IPS-20b (cell line): Measurements from ENCODE around the gene ITPKB.

Source experiments
- H3K27ac ChIP-seq: one replicate; pipeline ENCODE4 v1.5.1; 2013; ENCODE audit warnings: low read length
- H3K27me3 ChIP-seq: 2 replicates; pipeline ENCODE4 v1.6.1; 2013; ENCODE audit warnings: mild to moderate bottlenecking, low read length, inconsistent platforms; ENCODE audit not compliant: insufficient read depth
- H3K36me3 ChIP-seq: 2 replicates; pipeline ENCODE4 v1.6.1; 2013; ENCODE audit warnings: low read depth, mild to moderate bottlenecking, inconsistent platforms, low read length, moderate library complexity; ENCODE audit not compliant: insufficient read depth
- H3K4me1 ChIP-seq: 2 replicates; pipeline ENCODE4 v1.6.1; 2013; ENCODE audit warnings: mild to moderate bottlenecking, control low read depth, inconsistent platforms, low read length, moderate library complexity; ENCODE audit not compliant: insufficient read depth
- H3K4me3 ChIP-seq: 2 replicates; pipeline ENCODE4 v1.5.1; 2013; ENCODE audit warnings: mild to moderate bottlenecking, low read length, inconsistent platforms
- H3K9ac ChIP-seq: 2 replicates; pipeline ENCODE4 v1.6.1; 2013; ENCODE audit warnings: low read depth, mild to moderate bottlenecking, inconsistent platforms, low read length, moderate library complexity
- H3K9me3 ChIP-seq: 2 replicates; pipeline ENCODE4 v1.6.1; 2013; ENCODE audit warnings: mild to moderate bottlenecking, low read depth, low read length, inconsistent platforms; ENCODE audit not compliant: insufficient read depth

Gene ITPKB

DNA sequence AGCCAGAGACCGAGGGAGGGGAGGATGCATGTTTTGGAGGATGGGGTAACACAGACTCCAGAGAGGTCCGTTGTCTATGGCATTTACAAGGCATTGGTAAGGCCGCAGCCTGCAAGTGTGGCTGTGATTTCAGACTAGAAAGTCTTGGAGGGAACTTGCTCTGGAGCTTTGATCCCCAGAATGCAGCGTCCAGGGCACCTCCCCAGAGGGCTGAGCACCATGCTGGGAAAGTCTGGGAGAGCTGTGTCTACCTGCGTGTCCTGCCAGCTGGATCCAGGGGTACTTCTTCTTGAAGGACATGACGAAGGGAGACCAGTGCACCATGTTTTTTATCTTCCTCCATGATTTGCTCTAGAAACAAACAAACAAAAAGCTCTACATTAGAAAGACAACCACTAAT, 90.7 kb downstream of the ITPKB start:
- peaks cover 8% of the 10 kb centered on the region; the same call in 1 of the 2 replicates for H3K4me1 ChIP-seq

DNA sequence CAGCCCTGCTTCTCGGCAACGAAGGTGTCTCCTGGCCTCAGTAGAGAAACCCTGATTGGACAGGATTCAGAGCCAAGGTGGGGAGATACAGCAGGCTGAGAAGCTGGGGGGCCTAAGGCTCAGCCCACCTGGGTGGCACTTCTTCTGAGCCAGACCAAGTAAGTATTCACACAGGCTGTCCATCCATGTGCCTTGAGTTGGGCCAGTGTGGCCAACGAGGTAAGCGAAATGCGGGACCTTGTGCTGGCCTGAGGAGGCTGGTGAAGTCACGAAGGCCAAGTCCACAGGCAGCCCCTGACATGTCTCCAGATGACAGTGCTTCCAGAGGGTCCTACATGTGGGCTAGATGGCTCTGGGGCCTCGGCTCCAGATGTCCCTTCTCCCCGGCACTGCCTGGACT, 91.4 kb downstream of the ITPKB start:
- no peaks in the 10 kb centered on the region for H3K36me3 ChIP-seq
- H3K9me3 ChIP-seq: no peaks in the 10 kb centered on the region
- peaks cover 6% of the 10 kb centered on the region; the same call in 1 of the 2 replicates for H3K4me1 ChIP-seq
- no peak overlapping the region for H3K4me3 ChIP-seq
- no peaks in the 10 kb centered on the region for H3K27me3 ChIP-seq
- H3K9ac ChIP-seq: no peak overlapping the region
- H3K27ac ChIP-seq: no peak overlapping the region

More for the DNA sequence above, 90.7 kb downstream of the ITPKB start:
- Histone ChIP-seq H3K4me3 (no peak overlapping the region), H3K36me3 (no peaks in the 10 kb centered on the region), H3K27me3 (no peaks in the 10 kb centered on the region), H3K27ac (no peak overlapping the region), H3K9me3 (no peaks in the 10 kb centered on the region), H3K9ac (no peak overlapping the region)

DNA sequence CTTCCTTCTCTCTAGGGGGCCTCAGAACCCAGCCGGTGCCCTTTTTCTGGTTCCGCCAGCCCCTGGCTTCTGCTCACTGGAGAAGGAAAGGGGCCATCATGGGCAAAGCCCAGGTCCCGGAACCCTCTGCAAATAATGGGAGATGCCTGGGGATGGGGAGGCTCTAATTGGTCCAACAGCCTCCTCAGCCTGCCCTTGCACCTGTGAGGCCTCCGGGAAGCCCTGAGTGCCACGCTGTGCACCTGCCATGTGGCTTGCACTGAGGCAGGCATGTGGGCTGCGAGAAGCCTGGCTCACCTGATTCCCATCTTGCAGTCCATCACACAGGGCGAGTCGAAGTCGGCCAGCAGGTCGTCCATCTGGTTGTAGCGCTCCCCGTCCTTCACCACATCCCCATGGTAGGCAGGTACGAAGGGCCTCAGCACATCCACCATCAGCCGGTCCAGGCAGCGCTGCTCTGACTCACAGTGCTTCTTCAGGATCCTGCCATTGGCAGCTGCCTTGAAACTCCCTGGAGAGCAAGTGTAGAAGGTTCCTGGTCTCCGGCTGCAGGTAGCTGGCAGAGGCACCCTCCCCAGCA, 92.1 kb downstream of the ITPKB start:
- H3K27ac ChIP-seq: no peak overlapping the region
- peaks cover 6% of the 10 kb centered on the region; the same call in 1 of the 2 replicates for H3K4me1 ChIP-seq
- no peak overlapping the region for H3K4me3 ChIP-seq
- H3K36me3 ChIP-seq: no peaks in the 10 kb centered on the region
- H3K9me3 ChIP-seq: no peaks in the 10 kb centered on the region
- no peaks in the 10 kb centered on the region for H3K27me3 ChIP-seq
- H3K9ac ChIP-seq: no peak overlapping the region

DNA sequence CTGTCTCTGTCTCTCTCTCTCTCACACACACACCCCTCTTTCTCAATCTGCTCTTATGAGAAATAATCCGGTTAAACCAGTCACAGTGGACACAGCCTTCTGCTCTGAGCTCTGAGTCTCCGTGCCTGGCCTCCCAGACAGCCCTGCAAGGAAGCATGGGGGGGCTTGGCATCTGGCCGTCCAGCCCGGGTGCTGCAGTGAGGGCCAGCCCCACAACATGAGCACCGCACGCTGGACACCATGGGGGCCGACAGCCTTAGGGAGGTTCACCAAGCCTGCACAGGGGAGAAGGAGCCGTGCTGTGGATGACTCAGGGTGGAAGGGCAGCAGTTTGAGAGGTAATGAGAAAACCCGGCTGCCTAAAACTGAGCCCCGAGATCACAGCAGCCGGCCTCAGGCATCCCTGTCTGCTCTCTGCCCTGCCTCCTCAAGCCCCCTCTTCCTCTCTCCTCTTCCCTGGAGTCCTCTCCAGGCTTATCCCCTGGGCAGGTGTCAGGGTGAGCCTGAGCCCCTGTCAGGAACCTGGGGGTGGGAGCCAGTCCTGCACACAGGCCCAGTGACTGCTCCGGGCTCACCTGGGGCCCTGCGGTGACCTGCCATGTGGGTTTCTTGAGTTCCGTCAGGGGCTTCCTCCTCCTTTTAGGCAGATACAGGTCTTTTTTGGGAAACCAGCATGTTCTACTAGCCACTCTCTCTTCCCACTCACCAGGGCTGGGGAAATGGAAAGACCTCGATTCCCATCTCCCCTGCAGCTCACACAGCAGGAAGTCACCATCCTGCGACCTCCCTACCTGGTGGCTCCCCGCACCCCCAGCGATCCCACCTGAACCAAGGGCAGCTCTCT, 92.8 kb downstream of the ITPKB start:
- Histone ChIP-seq H3K4me3 (no peak overlapping the region), H3K27ac (no peak overlapping the region), H3K9ac (no peak overlapping the region), H3K27me3 (no peaks in the 10 kb centered on the region), H3K9me3 (no peaks in the 10 kb centered on the region), H3K36me3 (no peaks in the 10 kb centered on the region), H3K4me1 (peaks cover 6% of the 10 kb centered on the region; the same call in 1 of the 2 replicates)

DNA sequence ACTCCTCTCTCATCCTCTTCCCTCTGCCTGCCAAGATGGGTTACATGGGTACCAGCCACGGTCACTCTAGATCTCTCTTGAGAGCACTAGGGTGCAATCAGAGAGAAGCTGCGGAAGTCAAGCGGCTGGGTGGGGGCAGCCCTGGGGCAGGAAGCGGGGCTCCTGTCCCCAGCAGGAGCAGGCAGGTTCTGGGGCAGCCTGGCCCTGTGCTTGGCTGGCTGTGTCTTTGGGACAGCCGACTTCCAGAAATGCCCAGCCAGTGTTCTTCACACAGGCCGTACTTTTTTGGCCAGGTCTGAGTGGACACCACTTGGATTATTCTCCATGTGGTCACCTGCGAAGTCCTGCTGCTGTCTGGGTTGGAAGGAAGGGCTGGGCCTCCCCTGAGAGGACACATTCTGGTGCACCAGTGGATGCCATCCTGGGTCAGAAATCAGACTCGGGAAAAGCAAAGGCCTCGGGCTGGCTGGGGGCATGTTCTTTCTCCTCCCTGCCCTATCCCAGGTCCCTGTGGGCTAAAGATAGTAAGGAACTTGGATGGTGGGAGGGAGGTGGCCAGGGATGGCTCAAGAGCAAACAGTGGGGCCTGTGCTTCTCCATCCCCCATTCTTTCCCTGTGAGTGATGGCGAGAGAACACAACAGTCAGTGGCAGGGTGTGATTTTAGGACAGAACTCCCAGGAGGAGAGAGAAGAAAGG, 93.7 kb downstream of the ITPKB start:
- Histone ChIP-seq H3K4me3 (no peak overlapping the region), H3K4me1 (peaks cover 5% of the 10 kb centered on the region; the same call in 1 of the 2 replicates), H3K9ac (no peak overlapping the region), H3K27me3 (no peaks in the 10 kb centered on the region), H3K27ac (no peak overlapping the region), H3K36me3 (no peaks in the 10 kb centered on the region), H3K9me3 (no peaks in the 10 kb centered on the region)

DNA sequence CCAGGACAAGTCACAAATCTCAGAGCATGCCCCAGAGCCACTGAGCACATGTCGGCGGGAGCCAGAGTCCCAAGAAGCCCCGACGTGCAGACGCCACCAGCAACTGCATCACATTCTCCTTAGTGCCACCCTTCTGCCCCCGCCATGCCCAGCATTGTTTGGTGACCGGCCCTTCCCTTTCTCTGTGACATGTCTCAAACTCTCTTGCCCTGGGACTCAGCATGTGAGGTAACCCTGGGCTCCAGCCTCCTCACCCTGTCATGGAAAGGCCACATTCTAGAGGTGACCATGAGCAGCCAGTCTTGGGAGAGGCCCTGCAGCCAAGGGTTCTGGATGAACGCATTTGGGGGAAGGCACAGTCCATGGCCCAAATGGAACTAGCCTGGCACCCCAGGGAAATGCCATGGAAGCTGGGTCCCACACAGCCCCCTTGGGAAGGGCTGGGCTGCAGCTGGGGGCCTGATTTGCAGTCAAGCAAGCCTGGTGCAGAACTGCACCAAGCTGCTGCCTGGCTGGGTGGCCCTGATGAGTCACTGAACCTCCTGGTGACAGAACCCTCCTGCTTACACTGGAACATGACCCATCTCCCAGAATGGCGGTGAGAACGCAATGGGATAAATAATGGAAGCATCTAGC, 94.4 kb downstream of the ITPKB start:
- Histone ChIP-seq H3K4me3 (no peak overlapping the region), H3K36me3 (no peaks in the 10 kb centered on the region), H3K27me3 (no peaks in the 10 kb centered on the region), H3K9me3 (no peaks in the 10 kb centered on the region), H3K4me1 (no peaks in the 10 kb centered on the region), H3K9ac (no peak overlapping the region), H3K27ac (no peak overlapping the region)

DNA sequence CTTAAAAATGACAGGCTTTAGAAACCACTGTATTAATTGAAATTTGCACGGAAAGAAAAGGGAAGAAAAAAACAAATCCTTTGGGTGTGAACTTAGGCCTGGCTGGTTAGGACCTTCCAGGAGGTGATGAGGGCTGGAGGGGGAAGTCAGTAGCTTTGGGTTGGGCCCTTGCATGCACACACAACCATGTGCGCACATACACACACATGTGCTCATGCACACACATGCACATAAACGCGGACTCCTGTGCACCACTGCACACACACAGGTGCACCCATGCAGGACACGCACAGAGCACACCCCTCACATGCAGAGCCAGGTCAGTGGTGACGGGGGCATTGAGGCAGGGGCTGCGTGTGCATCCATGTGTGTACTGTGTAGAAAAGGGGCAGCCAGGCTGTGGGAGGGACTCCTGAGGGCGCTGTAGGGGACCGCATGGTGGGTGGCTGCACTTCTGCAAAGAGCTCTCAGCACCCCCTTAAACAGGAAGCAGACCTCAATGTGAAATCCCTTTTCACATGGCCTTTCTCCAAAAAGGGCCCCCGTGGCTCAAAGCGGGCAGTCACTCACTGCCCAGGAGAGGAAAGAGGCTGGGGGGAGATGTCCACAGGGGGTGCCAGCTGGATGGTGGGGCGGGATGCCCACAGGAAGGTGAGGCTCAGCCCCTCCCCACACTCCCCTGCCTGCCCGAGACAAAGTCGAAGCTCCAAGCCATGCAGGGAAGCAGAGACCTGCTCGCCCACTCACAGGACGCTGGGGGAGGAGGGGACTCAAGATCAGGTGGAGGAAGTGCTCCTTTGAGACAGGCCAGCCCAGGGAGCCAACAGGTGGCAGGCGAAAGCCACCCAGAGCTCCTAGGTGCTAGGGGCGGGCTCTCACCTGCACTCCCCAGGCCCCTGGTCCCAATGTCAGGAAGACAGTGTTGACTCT, 95.2 kb downstream of the ITPKB start:
- no peak overlapping the region for H3K4me3 ChIP-seq
- H3K27me3 ChIP-seq: no peaks in the 10 kb centered on the region
- no peaks in the 10 kb centered on the region for H3K4me1 ChIP-seq
- H3K36me3 ChIP-seq: no peaks in the 10 kb centered on the region
- H3K9me3 ChIP-seq: no peaks in the 10 kb centered on the region
- H3K9ac ChIP-seq: no peak overlapping the region
- no peak overlapping the region for H3K27ac ChIP-seq

DNA sequence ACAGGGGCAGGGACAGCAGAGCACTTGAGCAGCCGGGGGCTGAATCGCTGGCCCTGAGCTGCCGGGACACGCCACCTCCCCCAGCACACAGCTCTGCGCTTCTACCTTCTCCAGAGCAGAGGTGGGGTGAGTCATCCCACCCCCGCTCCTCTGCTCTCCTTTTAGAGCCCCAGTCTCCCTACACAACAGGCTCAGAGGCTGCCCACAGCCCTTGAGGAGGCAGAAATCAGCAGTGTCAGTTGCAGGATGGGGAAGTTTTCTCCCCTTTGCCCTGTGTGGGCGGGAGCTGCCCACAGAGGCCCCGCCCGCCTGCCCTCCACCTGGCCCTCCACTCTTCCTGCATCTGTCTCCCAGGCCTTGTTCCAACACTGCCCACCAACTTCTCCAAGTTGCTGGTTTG, 95.9 kb downstream of the ITPKB start:
- Histone ChIP-seq H3K9me3 (no peaks in the 10 kb centered on the region), H3K36me3 (no peaks in the 10 kb centered on the region), H3K4me3 (no peak overlapping the region), H3K4me1 (no peaks in the 10 kb centered on the region), H3K27me3 (no peaks in the 10 kb centered on the region), H3K9ac (no peak overlapping the region), H3K27ac (no peak overlapping the region)

DNA sequence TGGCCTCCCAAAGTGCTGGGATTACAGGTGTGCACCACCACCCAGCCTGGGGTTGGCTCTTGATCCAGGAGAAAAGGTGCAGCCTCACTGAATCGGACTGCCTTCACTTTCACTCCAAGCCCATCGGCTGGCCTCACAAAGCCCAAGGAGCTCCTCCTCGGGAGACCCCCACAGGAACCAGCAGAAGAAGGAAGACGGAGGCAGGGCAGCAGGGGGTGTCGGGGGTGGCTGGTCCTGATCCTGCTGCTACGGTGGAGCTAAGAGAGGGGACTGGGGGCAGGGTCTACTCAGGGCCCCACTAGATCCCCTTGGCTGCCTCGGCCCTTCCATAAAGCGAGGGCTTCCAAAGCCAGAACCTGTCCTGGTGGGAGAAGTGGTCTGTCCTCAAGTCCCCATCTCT, 96.7 kb downstream of the ITPKB start:
- Histone ChIP-seq H3K36me3 (no peaks in the 10 kb centered on the region), H3K4me3 (no peak overlapping the region), H3K4me1 (no peaks in the 10 kb centered on the region), H3K27ac (no peak overlapping the region), H3K9ac (no peak overlapping the region), H3K27me3 (no peaks in the 10 kb centered on the region), H3K9me3 (no peaks in the 10 kb centered on the region)

DNA sequence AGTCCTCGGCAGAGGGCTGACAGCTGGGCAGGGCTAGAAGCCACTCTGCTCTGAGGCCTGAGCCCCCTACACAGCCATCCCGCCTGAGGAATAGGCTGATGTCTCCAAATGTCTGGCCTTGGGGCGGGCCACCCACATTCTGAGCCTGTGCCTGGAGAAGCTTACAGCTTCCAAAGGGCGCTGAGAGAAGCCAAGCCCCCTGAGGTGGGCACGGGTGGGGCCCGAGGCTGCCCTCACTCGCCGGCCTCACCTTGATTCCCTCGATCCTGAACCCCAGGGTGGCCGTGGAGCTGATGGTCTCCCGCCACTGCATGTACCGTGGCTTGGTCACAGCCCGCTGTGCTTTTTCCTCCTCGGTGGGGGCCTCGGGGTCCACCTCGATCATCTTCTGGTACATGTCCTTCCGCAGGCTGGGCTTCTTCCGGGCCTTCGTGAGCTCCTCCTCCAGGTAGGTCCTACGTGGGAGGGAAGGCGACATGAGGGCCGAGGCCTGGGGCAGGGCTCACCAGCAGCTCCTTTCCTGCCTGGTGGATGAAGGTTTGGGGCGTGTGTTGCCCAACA, 97.3 kb downstream of the ITPKB start:
- no peaks in the 10 kb centered on the region for H3K9me3 ChIP-seq
- H3K9ac ChIP-seq: no peak overlapping the region
- H3K4me1 ChIP-seq: no peaks in the 10 kb centered on the region
- H3K4me3 ChIP-seq: no peak overlapping the region
- H3K27me3 ChIP-seq: no peaks in the 10 kb centered on the region
- no peaks in the 10 kb centered on the region for H3K36me3 ChIP-seq
- no peak overlapping the region for H3K27ac ChIP-seq
